HuH-7 (cell line): ENCODE data around the gene HPSE2.
"Not testable (repeated sequence)": the region's sequence is repeated elsewhere in the genome, so short reads cannot be mapped to it uniquely, and the experiment has no call there.

ENCODE experiments used
- DNase-seq: peaks from one replicate; pipeline ENCODE4 v3.0.0; 2011; ENCODE audit warnings: low spot score

Gene HPSE2

DNA sequence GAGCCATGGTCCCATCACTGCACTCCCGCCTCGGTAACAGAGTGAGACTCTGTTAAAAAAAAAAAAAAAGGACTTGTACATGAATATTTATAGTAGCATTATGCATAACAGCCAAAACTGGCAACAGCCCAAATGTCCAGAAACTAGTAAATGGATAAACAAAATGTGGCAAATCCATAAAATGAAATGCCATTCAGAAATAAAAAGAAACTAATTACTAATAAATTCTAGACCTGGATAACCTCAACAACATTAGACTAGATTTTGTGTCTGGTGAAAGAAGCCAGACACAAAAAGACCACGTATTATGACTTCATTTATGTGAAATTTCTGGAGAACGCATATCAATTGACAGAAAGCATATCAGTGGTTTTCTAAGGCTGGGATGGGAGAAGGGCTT, 74.5 kb downstream of the HPSE2 start:
- no peak for DNase-seq

DNA sequence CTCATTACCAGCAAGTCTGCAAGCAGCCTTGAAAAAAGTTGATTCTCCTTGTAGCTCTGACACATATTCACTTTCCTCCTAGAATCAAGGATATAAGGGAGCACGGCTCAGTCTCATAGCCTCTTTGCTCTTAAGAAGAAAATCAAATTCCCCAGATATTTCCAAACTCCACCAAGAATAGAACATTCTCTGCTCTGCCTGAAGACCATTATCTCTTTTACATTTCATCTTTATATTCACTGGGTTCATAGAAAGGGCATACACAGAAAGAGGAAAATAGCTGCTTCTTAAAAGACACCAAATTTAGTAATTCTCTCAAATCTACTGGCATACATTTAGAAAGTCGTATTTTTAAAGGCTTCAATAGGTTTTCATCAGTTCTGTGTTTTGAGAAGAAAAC, 92.0 kb downstream of the HPSE2 start:
- no peak for DNase-seq

DNA sequence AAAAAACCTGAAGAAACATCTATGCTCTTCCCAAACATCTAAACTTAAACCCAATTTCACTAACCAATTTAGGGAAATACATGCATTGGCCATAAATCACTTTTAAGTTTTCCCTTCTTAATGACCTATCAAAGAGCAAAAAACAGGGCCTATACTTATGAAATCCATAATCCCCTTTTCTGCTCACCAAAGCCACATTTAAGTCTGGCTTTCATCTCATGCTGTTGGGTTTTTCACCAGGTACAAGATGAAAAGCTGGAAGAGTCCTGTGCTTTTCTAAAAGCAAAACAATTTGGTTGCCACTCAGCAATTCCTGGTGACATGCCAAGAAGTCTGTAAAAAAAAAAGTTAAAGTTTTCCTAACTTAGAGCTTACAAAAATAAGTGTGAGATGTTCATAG, 92.6 kb downstream of the HPSE2 start:
- no peak for DNase-seq

DNA sequence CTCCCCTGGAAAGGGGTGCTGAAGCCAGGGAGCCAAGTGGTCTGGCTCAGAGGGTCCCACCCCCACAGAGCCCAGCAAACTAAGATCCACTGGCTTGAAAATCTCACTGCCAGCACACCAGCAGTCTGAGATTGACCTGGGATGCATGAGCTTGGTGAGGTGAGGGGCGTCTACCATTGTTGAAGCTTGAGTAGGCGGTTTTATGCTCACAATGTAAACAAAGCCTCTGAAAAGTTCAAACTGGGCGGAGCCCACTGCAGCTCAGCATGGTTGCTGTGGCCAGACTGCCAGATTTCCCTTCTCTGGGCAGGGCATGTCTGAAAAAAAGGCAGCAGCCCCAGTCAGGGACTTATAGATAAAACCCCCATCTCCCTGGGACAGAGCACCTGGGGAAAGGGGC, 102.8 kb downstream of the HPSE2 start:
- DNase-seq = not testable (repeated sequence)

DNA sequence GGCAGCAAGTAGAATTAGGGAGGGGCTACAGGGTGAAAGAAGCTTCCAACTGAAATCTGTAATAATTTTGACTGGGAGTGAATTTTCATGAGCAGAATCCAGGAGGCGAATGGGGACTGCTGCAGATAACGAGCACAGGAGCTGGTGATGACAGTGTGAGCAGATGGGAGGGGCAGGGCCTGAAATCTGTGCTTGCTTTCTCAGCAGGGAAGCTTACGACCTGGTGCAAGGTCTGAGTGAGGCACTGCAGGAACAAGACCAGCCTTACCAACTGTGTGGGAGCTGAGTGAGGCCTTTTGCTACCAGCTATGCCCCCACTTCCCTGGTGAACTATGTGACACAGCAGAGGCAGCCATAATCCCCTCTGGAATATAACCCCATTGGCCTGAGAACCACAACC, 109.8 kb downstream of the HPSE2 start:
- DNase-seq = no peak

DNA sequence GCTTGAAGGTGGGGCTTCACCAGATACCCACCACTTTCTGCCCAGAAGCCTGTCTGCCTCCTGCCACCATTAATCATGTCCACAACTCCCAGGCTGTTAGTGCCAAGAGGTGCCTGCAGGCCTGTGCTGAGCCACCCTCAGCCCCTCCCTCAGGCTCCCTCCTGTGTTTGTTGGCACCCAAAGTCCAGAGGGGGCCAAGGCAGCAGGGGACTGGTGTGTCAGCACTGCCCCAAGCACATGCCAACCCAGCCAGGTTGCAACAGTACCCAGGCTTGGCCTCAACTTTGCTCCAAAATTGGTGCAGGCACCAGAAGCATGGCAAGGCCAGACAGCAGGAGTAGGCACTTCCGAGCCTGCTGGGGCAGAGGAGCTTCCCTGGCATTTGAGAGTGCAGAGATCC, 111.3 kb downstream of the HPSE2 start:
- no peak for DNase-seq

DNA sequence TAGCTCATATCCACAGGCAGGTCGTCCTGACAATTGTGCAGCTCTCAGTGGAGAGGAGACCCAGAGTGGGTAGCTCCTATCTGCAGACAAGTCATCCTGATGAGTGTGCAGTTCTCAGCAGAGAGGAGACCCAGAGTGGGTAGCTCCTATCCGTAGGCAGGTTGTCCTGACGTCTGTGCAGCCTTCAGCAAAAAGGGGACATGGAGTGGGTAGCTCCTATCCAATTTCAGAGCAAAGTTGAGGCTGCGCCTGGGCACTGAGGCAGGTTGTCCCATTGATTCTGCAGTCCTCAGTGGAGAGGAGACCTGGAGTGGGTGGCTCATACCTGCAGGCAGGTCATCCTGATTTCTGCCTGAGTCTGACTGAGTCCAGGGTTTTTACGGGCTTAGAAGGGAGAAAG, 111.8 kb downstream of the HPSE2 start:
- no peak for DNase-seq

DNA sequence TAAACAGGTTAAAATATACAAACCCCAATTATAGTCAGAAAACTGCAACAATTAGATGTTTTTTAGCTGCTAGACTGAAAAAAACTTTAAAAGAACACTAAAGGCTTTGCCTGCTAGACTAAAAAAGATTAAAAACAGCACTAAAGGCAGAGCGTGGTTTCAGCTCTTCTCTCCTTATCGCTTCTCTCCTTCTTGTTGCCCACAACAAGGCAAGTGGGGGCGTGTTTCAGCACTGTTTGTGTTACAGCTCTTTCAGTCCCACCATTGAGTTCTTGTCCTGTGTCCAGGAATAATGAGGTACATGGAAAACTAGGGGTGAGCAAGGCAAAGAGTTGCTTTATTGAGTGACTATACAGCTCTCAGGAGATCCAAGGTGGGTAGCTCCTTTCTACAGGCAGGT, 112.3 kb downstream of the HPSE2 start:
- DNase-seq = no peak

DNA sequence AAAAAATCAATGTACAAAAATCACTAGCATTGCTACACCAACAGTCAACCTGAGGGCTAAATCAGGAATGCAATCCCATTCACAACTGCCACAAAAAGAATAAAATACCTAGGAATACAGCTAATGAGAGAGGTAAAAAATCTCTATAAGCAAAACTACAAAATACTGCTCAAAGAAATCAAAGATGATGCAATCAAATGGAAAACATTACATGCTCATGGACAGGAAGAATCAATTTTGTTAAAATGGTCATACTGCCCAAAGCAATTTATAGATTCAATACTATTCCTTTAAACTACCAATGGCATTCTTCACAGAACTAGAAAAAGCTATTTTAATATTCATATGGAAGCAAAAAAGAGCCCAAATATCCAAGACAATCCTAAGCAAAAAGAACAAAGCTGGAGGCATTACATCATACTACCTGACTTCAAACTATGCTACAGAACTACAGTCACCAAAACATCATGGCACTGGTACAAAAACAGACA, 116.3 kb downstream of the HPSE2 start:
- no peak for DNase-seq

DNA sequence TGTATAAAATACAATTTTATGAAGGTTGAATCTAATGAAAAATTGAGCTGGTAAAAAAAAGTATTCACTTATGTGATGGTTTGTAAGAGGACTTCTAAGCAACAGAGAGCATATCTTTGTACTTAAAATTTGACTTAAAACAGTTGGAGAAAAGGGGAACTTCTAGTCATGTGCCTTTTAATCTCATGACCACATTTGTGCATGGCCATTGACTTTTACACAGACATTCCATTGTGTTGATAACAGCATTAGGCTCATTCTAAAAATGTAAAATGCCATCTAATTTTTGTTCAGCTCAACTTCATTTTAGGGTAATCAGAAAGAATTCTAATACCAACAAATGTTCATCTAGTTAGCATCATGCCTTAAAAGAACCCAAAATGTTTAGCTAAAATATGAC, 119.9 kb downstream of the HPSE2 start:
- no peak for DNase-seq

DNA sequence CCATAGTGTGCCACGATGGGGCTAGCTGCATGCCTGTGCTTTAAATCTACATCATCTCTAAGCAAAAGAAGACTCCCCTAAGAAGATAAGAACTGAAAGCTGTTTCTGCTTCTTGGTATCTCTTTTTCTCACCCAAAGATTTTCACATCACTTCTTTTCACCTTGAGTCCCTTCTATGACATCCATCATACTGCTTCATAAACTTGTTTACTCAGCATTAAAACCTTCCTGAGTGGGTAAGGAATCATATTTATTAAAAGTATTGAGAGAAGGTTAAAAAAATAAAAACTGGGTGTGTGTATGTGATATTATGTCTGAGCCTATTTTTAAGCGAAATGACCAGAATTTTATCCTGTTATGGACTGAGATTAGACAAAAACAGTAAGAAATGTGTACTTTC, 150.3 kb downstream of the HPSE2 start:
- DNase-seq = no peak

DNA sequence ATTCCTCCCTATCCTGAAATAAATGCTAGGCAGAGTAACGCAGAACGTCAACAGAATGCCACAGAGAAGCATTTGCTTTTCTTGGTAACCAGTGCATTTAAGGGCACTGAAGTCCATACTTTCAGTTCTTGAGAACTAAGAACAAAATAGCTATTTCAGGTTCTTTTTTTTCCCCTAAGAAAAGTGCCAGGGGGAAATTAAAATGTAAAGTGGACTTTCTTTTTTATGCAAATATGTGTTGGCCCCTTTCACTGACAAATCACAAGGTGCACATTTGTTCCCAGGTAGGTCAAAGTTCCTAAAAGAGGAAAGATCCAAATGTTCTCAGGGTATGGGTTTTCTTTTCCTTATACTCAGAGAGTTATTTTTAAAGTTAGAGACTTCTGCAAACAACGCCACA, 151.5 kb downstream of the HPSE2 start:
- DNase-seq = no peak

DNA sequence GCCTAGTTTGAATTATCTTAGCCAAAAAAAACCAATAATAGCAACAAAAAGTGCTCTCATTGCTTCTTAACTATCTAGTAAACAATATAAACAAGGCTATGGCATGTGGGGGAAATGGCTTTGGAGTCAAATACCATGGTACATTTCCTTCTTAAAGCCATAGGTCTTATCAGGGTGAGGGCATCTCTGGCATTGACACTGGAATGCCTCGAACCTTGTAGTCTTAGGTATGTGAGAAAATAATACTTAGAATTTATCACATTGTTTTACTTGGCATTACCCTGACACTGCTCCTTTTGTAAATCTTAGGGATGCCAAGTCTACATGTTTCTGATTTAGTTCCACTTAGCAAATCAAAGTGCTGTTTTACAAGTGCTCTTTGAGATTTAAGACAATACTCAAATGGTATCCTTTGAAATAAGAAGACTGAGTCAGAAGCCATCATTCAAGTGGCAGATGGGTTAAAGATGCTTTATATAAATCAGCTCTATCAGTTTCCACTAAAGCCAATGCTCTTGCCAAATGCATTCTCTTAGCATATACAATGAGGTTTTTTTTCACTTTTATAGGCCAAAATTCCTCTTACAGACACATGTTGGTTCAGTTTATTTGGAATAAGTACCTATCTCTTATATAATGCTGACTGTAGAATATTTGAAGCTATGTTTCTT, 155.2 kb downstream of the HPSE2 start:
- no peak for DNase-seq

DNA sequence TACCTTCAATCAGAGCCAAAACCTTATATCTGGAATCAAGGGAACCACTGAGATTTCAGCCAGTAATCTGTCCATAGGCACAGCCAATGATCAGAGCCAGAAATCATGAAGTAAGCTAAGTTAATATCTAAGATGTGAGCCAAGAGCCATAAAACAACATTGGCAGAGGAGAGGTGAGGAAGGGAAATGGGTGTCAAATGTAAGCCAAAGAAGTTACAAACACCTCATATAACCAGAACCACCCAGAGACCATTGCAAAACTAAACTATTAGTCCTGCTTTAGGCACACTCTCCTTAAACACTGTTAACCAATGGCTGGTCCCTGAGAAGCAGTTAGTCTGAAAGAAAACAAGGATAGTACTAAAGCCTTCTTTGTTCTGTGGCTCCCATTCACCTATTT, 173.1 kb downstream of the HPSE2 start:
- DNase-seq = no peak

DNA sequence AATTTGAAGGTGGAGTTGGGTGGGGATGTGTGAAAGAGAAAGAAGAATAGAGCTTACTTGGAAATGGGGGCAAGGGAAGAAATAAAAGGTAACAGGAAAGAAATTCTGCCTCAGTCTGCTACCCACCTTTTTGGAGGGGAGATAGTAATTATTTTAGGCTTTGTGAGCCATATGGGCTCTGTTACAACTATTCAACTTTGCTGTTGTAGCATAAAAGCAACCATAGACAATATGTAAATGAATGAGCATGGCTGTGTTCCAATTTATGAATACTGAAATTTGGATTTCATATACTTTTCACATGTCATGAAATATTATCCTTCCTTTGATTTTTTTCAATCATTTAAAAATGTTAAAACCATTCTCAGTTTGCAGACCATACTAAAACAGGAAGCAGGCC, 176.9 kb downstream of the HPSE2 start:
- no peak for DNase-seq

DNA sequence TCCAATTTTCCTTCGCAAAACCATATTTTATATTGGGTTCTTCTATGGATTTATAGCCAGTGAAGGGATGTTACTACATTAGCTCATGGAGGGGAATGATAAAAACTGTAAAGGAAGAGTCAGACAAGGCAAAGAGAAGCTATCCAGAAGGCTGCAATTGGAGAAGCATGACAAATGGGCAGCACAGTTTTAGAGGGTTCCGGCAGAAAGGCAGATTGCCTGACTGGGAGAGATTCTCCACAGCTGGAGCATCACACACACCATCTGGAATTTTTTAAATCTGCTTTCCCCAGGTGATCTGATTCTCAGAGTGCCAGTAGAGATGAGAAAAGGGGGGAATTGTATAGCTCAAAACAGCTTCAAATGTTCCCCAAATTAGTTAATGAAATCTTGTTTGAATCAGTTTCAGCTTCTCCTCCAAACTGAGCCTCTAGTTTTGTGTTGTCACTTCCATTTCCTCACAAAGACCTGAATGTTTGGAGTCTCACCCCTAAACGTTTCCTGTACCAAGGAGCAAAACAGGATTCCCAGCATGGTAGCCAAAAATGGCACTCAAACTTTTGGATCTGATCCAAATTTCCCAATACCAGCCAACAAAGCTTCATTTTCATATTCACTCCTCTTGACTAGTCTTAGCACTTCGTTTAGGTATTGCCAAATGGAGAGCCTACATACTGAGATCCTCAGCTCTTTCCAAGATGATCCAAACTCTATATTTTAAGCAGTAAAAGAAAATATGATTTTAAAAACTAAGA, 177.5 kb downstream of the HPSE2 start:
- DNase-seq = no peak

DNA sequence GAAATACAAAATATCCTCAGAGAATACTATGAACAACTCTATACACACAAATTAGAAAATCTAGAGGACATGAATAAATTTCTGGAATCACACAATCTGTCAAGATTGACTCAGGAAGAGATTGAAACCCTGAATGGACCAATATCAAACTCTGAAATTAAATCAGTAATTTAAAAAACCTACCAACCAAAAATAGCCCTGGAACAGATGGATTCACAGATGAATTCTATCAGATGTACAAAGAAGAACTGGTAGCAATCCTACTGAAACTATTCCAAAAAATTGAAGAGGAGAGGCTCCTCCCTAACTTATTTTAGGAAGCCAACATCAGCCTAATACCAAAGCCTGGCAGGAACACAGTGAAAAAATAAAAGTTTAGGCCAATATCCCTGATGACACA, 190.0 kb downstream of the HPSE2 start:
- no peak for DNase-seq

DNA sequence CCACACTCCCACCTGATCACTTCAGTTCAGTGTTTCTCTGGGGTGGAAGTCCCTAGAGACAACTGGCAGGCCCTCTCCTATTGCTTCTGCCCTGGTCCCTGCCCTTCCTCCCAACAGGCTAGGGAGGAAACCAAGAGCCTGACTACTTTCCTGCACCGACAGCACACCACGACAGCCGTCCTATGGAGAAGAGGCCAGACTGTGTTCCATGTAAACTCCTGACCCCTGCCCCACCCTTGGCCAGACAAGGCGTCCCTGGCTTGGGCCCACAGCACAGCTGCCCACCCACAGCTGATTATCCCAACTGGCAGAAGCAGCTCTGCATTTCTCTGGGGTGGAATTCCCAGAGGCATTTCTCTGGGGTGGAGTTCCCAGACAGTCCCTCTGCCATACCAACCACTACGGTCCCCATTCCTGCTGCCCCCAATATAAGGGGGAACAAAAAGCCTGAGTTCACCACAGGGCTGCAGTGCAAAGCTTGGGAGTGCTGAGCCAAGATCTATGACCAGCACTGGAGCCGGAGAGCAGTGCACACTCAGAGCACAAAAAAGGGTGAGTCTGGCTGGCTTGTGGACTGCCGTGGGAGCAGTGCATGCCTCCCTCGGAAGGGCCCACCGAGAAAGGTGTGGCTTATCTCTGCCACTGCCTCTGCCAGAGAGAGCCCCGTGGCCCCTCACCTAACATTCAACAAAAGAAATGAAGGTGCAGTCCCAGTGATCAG, 193.4 kb downstream of the HPSE2 start:
- no peak for DNase-seq

DNA sequence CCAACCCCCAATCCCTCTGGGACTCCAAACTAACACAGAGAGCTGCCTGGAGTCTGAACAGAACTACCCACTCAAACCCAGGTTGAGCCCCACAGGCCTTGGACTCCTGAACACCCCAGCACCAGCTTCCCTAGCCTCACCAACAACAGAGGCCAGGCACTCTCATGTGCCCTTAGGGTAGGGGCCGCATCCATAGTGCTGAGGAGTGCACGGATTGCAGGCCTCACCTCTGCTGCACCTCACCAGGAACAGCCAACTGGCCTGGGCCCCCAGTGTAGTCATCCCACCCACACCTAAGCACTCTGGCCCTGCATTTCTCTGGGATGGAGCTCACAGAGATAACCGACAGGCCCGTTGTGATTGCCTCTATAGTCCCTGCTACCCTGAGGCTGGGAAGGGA, 194.2 kb downstream of the HPSE2 start:
- DNase-seq = no peak

DNA sequence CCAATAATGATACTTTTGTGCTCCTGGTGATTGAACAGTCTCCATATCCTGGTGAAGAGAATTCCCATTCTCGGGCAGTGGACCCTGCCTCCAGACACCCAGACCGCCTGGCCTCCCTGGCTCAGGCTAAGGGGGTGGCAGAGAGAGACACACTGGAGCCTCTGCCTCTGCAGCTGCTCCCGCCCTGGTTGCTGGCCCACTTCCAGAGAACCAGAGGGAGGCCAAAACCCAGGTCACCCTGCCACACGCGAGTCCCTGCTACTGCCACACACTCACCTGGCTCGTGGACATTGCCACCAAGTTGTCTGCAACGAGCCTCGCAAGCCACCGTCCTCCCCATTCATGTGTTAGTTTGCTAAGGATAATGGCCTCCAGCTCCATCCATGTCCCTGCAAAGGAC, 221.8 kb downstream of the HPSE2 start:
- no peak for DNase-seq

DNA sequence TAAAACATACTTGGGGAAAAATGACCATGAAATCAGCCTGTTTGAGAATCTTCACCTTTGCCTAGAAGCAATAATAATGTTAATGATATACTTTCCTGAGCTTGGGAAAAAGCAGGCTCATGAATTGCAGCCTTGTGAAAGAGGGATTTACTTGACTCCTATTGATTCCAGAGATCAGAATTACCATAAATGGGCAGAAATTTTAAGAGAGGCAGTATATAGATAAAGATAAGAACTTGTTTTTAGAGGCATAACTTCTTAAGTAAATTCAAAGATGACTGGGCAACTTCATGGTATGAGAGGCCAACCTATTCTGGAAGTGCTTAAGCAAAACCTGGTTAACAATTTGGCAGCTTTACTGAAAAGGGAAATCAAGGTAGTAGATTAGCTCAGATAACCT, 225.4 kb downstream of the HPSE2 start:
- DNase-seq = no peak

DNA sequence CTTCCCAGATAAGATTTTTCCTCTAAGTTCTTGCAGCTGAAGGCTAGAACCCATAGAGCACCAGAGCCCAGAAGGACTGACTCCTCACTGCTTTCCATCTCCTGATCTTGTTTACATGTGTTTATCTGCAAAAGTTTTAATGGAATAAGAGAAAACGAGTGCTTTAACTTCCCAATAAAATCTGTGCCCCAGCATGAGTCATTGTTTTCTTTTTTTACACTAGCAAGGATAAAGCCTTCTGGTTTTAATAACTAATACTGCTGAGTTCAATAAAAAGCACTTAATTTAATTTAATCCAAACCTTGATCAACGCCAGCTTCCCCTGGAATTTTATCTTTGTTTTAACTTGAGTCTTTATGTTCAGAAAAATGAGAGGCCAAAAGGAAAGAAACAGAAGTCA, 227.6 kb downstream of the HPSE2 start:
- no peak for DNase-seq

DNA sequence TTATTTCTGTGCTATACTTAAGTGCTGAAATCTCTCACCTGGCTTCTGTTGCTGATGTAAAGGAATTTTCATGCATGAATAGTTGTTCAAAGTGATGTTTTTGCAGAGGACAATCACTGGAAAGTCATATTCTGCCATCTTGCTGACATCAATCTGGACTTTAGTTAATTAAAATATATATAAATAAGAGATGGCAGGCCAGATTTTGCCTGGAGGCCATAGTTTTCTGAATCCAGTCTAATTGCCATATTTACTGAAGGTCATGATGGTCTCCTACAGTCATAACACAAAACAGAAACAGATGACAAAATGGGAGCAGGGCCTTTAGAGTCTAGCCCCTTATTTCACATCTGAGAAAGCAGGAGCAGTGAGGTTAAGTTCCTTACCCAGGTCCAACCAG, 228.2 kb downstream of the HPSE2 start:
- no peak for DNase-seq
